DND-41 (cell line): ENCODE results near the gene CHRNA9.

Experiments
- ATAC-seq: fragments of 200-7000 bp; cut with Tn5 transposase; 3 replicates; pipeline ENCODE4 v1.9.1; 2021; ENCODE audit warnings: low read depth; ENCODE audit not compliant: insufficient read depth
- DNase-seq: peaks from one replicate; pipeline ENCODE4 v3.0.0-alpha.2; 2020
- H2AFZ ChIP-seq: 2 replicates; pipeline ENCODE4 v1.6.0; 2012; ENCODE audit warnings: low read depth, low read length
- H3K27ac ChIP-seq: 2 replicates; pipeline ENCODE4 v1.5.1; 2012; ENCODE audit warnings: low read length, inconsistent platforms
- H3K27me3 ChIP-seq: fragments of 200-600 bp; sonication (generic); 2 replicates; pipeline ENCODE4 v1.6.0; 2012; ENCODE audit warnings: low read length, mild to moderate bottlenecking, inconsistent platforms; ENCODE audit not compliant: insufficient read depth, poor library complexity
- H3K36me3 ChIP-seq: 2 replicates; pipeline ENCODE4 v1.5.1; 2012; ENCODE audit warnings: low read length, inconsistent platforms; ENCODE audit not compliant: insufficient read depth
- H3K4me1 ChIP-seq: 2 replicates; pipeline ENCODE4 v1.5.1; 2012; ENCODE audit warnings: mild to moderate bottlenecking, low read length; ENCODE audit not compliant: insufficient read depth
- H3K4me2 ChIP-seq: 2 replicates; pipeline ENCODE4 v1.6.0; 2012; ENCODE audit warnings: mild to moderate bottlenecking, moderate library complexity, low read length, inconsistent platforms; ENCODE audit not compliant: insufficient read depth
- H3K4me3 ChIP-seq, 2 experiments: fragments of 200-600 bp in 1 of 2; shearing (Covaris generic) in 1 of 2; 2 replicates each; pipeline ENCODE4 v1.5.1; 2012 to 2016; ENCODE audit warnings: inconsistent platforms in 2 of 2, low read length in 2 of 2, mild to moderate bottlenecking in 2 of 2, low read depth in 1 of 2, moderate library complexity in 1 of 2
- H3K79me2 ChIP-seq: 2 replicates; pipeline ENCODE4 v1.6.0; 2012; ENCODE audit warnings: low read length, inconsistent platforms; ENCODE audit not compliant: insufficient read depth
- H3K9ac ChIP-seq: 2 replicates; pipeline ENCODE4 v1.6.0; 2012; ENCODE audit warnings: low read depth, mild to moderate bottlenecking, inconsistent platforms, low read length, moderate library complexity
- H3K9me3 ChIP-seq: 2 replicates; pipeline ENCODE4 v1.5.1; 2012; ENCODE audit warnings: low read length, moderate library complexity, mild to moderate bottlenecking, inconsistent platforms; ENCODE audit not compliant: insufficient read depth, severe bottlenecking
- H4K20me1 ChIP-seq: 2 replicates; pipeline ENCODE4 v1.6.0; 2012; ENCODE audit warnings: low read length; ENCODE audit not compliant: insufficient read depth
- CTCF ChIP-seq: IDR thresholded peaks from 2 replicates; pipeline ENCODE4 v1.5.1; 2012; ENCODE audit warnings: borderline replicate concordance, low read length, moderate library complexity, mild to moderate bottlenecking; ENCODE audit not compliant: poor library complexity, severe bottlenecking; ENCODE audit errors: extremely low read depth
- EZH2 ChIP-seq: IDR thresholded peaks from 3 replicates; pipeline ENCODE4 v1.6.1; 2012; ENCODE audit warnings: borderline replicate concordance, low read depth, mild to moderate bottlenecking, moderate library complexity, low read length, inconsistent platforms; ENCODE audit not compliant: severe bottlenecking

Gene CHRNA9

GRCh38 chr4:40301603-40302002 is 33.5 kb upstream of the CHRNA9 start:
- DNase-seq (peak; percentile 97), ATAC-seq (peak; percentile 93)
- no peaks in the 10 kb centered on the region for H4K20me1 ChIP-seq
- no peaks in the 10 kb centered on the region for H3K9me3 ChIP-seq
- peak overlapping the region in 1 of 2 experiments; percentile 28; a peak in 1 of 4 replicates for H3K4me3 ChIP-seq
- H2AFZ ChIP-seq: peak overlapping the region; percentile 51; the same call in 1 of the 2 replicates
- H3K9ac ChIP-seq: peak overlapping the region; percentile 58
- no peak for TF ChIP-seq EZH2
- no peak for TF ChIP-seq CTCF
- H3K27ac ChIP-seq: peak overlapping the region; percentile 98
- no peaks in the 10 kb centered on the region for H3K36me3 ChIP-seq
- H3K4me2 ChIP-seq: peak overlapping the region; percentile 58
- H3K79me2 ChIP-seq: peaks cover 33% of the 10 kb centered on the region
- H3K27me3 ChIP-seq: no peaks in the 10 kb centered on the region
- peaks cover 93% of the 10 kb centered on the region for H3K4me1 ChIP-seq

GRCh38 chr4:40303751-40304150 is 31.4 kb upstream of the CHRNA9 start:
- no peaks in the 10 kb centered on the region for H3K9me3 ChIP-seq
- no peak overlapping the region for H2AFZ ChIP-seq
- H3K36me3 ChIP-seq: no peaks in the 10 kb centered on the region
- H3K4me3 ChIP-seq: no peak overlapping the region; a peak in 1 of 4 replicates
- peaks cover 96% of the 10 kb centered on the region for H3K4me1 ChIP-seq
- ATAC-seq (no peak), DNase-seq (no peak)
- peaks cover 33% of the 10 kb centered on the region for H3K79me2 ChIP-seq
- no peaks in the 10 kb centered on the region for H3K27me3 ChIP-seq
- TF ChIP-seq CTCF (no peak), EZH2 (no peak)
- H3K27ac ChIP-seq: peak overlapping the region; percentile 93
- H3K4me2 ChIP-seq: peak overlapping the region; percentile 15; the same call in 1 of the 2 replicates
- no peaks in the 10 kb centered on the region for H4K20me1 ChIP-seq
- no peak overlapping the region; the same call in 1 of the 2 replicates for H3K9ac ChIP-seq

DNA sequence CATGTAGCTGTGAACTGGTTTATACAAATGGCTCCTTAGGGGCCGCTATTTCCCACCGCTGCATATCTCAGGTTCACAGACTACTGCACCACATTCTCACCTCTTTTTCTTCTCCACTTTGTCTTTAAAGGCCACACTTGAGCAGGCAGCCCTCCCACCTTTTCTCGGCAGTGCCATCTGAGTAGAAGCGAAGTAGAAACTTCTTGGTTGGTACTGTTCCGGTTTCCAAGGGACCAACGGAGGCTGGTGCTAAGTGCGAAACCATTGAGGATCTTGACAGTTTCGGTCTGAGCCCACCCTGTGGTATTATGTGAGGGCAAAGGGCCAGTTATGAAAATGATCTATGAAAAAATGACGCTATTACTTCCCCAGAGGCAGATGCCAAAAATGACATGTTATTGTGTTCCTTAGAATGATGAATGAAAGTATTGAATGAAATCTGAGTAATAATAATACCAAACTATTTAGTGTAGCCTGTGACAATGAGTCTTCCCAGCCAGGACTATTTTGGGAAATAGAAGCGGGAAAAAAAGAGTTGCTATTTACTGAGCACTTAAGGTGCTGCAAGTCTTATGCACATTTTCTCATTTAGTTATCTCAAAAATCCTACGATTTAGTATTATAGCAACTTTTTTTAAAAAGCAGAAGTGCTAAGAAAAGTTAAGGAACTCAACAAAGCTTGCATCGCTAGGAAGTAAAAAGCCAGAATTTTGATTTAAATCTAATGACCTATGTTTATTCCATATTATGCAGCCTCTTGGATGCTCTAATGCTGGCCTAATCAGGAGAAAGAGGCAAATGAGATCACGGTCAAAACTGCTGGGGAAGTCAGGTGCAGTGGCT is 29.6 kb upstream of the CHRNA9 start:
- H4K20me1 ChIP-seq: no peaks in the 10 kb centered on the region
- H3K4me2 ChIP-seq: peak overlapping the region; percentile 9; the same call in 1 of the 2 replicates
- H3K36me3 ChIP-seq: no peaks in the 10 kb centered on the region
- H3K9ac ChIP-seq: peak overlapping the region; percentile 44; the same call in 1 of the 2 replicates
- no peak overlapping the region for H3K4me3 ChIP-seq
- ATAC-seq: no peak
- no peak overlapping the region for H2AFZ ChIP-seq
- H3K4me1 ChIP-seq: peaks cover 93% of the 10 kb centered on the region
- peaks cover 35% of the 10 kb centered on the region for H3K79me2 ChIP-seq
- H3K27ac ChIP-seq: peak overlapping the region; percentile 89
- H3K27me3 ChIP-seq: no peaks in the 10 kb centered on the region
- H3K9me3 ChIP-seq: no peaks in the 10 kb centered on the region
- TF ChIP-seq EZH2 (no peak), CTCF (no peak)
- DNase-seq: peak; percentile 27
